COLO668 (cell line): ENCODE results near the gene ABCG1.
"Not testable (repeated sequence)": the region's sequence is repeated elsewhere in the genome, so short reads cannot be mapped to it uniquely, and the experiment has no call there.

Experiments used
- DNase-seq: peaks from one replicate; lab custom pipeline; 2025; ENCODE audit not compliant: unreplicated experiment; lab: John Stamatoyannopoulos, UW

Gene ABCG1

DNA sequence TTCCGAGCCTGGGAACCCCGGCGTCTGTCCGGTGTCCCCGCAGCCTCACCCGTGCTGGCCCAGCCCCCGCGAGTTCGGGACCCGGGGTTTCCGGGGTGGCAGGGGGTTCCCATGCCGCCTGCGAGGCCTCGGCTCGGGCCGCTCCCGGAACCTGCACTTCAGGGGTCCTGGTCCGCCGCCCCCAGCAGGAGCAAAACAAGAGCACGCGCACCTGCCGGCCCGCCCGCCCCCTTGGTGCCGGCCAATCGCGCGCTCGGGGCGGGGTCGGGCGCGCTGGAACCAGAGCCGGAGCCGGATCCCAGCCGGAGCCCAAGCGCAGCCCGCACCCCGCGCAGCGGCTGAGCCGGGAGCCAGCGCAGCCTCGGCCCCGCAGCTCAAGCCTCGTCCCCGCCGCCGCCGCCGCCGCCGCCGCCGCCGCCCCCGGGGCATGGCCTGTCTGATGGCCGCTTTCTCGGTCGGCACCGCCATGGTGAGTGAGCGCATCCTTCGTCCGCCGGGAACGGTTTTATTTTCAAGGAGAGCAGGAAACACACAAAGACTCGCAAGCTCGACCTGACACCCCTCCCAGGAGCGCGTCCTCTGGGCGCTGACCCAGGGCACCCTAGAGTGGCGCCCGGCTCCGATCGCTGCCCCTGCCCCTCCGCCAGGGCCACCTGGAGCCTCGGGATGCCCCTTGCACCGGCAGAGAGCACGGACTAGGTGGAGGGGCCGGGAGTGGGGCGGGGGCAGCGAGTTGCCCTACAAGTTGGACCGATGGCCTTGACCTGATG lies at the start of gene ABCG1:
ABCG1 (plus strand) TSS at position 305 of the 770 bp plus-strand sequence; CDS start at position 428, 123 bp downstream.
- peak; percentile 84 for DNase-seq

GRCh38 chr21:42169758-42170157 lies 49.2 kb upstream of the ABCG1 start:
- DNase-seq, result no peak

DNA sequence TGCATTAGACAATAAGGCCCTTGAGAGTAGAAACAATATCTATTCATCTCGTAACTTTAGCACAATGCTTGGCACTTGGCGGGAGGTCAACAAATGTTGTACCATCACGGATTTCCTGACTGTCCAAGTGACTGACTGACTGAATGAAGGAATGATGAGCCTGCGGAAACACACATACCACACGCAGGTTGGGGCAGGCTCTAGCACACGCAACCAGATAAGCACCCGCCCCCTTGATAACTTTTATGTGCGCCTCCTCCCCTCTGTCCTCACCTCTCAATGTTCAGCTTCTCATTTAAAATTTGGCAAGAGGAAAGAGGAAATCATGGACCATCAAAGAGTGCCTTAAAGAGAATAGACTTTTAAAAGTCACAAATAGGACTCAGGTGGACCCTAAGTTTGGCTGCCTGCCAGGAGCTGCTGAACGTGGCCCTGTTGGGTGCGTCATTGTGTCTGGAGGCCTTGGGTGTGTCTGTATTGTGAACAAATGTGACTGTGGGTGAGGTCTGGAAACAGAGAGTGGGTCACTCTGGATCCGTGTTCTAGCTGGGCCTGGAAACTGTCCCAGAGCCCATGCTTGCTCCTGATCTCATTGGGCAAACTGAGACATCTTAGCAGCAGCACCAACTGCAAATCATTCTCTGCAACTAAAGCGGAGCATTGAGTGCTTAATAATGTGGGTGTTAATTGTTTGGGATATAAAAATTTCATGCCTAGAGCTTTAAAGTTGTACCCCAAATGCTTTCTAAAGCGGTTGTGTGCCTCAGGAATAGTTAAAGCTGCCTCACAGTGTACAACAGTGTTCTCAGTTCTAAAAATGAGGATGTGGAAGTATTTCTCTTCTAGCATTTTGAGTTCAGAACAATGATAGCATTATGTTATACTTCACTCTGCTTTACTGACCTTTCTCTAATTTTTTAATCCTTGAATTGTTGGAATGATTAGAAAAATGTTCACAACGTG lies 47.6 kb upstream of the ABCG1 start:
- DNase-seq, result peak; percentile 86

DNA sequence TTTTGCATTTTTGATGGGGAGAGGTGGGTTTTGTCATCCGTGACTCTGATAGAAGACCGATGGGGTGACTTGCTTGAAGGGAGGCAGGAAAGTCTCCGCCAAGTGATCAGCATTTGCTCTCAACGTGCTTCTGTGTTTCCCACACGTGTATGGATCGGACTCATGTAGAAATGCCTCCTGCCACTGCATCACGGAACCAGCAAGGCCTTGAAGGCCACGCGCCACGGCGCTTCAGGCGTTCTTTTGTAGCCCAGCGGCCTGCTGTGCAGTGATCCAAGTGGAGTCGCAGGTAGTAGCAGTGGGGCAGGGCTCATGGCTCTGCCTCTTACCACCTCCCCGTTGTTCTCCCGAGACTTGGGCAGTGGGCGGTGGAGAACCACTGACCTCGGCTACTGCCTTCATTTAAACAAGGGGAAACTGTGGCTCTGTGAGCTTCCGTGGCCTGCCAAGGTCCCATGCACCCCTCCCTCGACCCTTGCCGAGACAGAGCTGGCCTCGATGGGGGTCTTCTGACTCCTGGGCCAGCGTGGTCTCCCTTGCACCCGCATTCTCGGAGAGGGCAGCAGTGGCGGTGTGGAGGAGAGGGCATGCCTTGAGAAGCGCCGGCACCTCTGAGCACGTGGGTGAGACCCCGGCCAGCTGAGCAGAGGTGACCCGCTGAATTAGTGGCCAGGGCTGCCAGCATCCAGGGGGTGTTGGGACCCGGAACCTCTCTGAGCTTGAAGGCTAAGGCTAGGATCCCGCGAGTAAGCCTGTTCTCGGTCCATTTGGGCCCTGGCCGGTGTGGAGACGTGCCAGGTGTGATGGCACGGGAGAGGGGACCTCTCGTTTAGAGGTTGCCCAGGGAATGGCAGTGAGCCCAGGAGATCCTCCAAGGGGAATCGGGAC lies 46.1 kb upstream of the ABCG1 start:
- DNase-seq, result no peak

GRCh38 chr21:42174173-42174572 lies 44.8 kb upstream of the ABCG1 start:
- no peak for DNase-seq

GRCh38 chr21:42175110-42175710 lies 43.7 kb upstream of the ABCG1 start:
- no peak for DNase-seq

DNA sequence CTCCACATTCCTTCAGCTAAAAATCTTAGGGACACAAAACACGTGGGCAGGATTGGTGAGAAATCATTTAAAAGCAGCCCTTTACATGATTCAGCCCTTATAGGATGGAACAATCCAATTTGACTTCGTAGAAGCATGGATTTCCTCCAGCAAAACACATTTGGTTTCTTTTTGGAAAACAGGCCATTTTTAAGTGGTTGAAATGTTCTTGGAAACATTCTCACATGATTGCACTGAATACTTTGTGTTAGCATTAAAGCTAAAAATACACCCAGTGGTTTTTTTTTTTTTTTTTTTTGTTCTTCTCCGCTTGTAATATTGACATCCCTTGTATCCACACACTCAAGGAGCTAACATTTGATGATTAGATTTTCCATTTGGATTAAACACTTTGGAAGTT lies 42.1 kb upstream of the ABCG1 start:
- DNase-seq, result no peak

- DNase-seq, result no peak
Measured at GRCh38 chr21:42179316-42179715, 39.6 kb upstream of the ABCG1 start.

DNA sequence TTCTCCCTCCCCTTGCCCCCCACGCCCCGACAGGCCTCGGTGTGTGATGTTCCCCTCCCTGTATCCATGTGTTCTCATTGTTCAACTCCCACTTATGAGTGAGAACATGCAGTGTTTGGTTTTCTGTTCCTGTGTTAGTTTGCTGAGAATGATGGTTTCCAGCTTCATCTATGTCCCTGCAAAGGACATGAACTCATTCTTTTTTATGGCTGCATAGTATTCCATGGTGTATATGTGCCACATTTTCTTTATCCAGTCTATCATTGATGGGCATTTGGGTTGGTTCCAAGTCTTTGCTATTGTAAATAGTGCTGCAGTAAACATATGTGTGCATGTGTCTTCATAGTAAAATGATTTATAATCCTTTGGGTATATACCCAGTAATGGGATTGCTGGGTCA lies 38.9 kb upstream of the ABCG1 start:
- DNase-seq, result not testable (repeated sequence)

DNA sequence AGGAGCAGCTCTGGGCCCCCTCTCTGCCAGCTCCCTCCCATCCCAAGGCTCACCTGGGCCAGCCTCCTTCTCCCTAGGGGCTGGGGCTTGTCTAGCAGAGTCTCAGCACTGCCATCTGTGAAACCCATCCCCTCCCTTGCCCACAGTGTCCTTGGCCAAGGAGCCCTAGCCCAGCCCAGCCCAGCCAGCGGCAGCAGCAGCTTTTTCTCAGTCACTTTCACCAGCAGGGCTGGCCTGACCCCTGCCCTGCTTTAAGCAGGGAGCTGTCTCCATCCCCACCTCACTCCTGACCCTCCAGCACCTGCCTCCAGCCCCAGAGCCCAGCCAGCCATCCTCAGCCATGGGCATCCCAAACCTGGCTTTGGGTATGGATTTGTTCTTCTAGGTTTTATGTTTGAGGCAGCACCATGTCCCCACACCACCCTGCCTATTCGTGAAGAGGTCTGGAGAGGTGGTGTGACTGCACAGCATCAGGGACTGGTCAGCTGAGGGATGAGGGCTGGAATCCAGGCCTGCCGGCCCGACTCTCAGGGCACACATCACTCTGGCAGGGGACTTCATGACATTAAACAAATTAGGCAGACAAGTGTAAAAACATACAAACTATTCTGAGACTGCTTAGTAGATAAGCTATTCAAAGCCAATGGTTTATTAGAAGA lies 36.1 kb upstream of the ABCG1 start:
- DNase-seq, result no peak

GRCh38 chr21:42183374-42184266 lies 35.3 kb upstream of the ABCG1 start:
- DNase-seq, result no peak

DNA sequence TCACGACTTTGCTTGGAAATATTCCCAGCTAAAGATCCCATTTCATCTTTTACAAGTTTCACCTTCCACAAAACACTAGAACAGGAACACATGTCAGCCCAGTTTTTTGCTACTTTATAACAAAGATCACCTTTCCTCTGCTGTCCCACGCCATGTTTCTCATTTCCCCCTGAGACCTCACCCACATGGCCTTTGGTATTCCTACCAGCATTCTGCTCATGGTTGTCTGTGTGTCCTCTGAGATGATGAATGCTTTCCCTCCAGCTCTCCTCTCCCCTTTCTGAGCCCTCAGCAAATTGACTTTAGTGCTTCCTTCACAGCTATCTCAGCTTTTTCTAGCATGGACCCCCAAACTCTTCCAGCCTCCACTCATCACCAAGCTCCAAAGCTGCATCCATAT lies 32.3 kb upstream of the ABCG1 start:
- no peak for DNase-seq

DNA sequence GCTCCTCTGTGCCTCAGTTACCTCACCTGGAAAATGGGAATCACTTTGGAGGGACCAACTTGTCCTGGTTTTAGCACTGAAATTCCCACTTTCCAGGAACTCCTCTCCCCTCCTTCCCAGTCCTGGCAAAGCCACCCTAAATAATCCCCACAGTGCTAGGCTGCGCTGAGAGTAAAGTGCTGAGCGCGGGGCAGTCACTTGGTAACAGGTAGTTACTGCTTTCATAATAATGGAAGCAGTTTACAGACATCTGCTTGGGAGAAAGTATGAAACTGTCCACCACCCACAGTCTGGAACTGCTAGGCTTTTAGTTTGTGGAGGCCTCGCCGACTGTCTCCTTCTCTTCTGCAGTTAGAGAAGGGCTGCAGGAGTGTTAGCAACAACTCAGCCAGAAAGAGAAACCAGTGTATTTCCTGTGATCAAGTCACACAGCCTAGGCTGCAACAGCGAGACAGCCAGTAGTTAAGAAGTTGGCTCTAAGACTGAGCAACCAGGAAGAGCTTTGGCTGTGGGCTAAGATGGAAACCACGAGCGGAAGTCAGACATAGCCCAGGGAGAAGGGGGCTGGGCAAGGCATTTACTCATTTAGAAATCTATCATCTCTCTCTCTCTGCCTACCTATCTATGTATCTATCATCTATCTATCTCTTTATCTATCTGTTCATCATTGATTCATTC lies 30.8 kb upstream of the ABCG1 start:
- DNase-seq, result no peak

- no peak for DNase-seq
Measured at GRCh38 chr21:42188663-42189062, 30.3 kb upstream of the ABCG1 start.

DNA sequence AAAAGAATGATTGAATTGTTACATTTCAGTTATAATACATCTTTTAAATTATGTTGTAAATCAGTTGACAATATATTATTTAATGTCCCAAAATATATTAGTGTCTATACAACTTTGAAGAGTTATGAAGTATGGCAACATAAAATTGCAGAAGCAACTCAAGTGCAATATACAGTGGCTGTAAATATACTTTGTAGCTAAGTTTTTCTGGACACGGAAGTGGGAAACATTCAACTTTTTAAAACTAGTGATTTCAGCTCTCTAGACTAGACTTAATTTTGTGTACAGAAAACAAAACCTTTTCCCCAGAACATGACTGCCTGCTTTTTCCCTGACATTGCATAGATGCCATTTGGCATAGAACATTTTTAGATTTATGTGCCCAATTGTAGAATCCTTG lies 29.5 kb upstream of the ABCG1 start:
- no peak for DNase-seq

GRCh38 chr21:42189860-42190485 lies 29.0 kb upstream of the ABCG1 start:
- DNase-seq, result no peak

DNA sequence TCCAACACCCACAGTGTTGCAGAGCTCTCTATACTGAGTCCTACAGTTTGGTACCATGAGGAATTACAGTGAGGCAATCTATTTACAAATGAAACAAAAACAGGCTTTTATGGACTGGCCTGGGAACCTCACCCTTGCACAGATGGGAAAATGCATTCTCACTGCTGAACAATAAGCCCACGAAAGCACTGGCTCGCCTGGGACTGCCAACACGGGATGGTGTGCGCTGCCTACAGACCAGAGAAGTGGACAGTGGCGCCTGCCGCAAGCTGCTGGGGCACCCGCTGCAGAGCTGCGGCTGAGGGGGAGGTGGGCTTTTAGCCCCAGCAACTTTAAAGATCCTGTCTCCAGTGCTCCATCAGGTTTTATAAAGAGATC lies 28.5 kb upstream of the ABCG1 start:
- DNase-seq, result no peak

- no peak for DNase-seq
Measured at GRCh38 chr21:42191064-42191463, 27.9 kb upstream of the ABCG1 start.
